CD4-positive, alpha-beta T cell (primary cell): ENCODE data around the gene AGPAT3. TPM values are rescaled to one million over a fixed set of nuclear protein-coding genes. Genes with fewer than 3 reads are reported as not detected.
A peak's percentile ranks its signal among the peaks of the same experiment; 100 is the strongest.

Experiments used
- ATAC-seq: fragments of 200-7000 bp; cut with Tn5 transposase; one replicate; pipeline ENCODE4 v1.10.0; 2022; ENCODE audit warnings: mild to moderate bottlenecking; ENCODE audit not compliant: poor library complexity
- CTCF ChIA-PET: fragments of 350-600 bp; sonication (Branson Sonifier 250); formaldehyde crosslinking; loops from one replicate; lab custom pipeline; 2021; ENCODE audit warnings: antibody characterized with exemption, inconsistent platforms; lab: Charles Lee
- POLR2A ChIA-PET: fragments of 350-600 bp; sonication (Branson Sonifier 250); formaldehyde crosslinking; loops from one replicate; lab custom pipeline; 2021; ENCODE audit warnings: antibody characterized with exemption, inconsistent platforms; lab: Charles Lee
- DNase-seq, 14 experiments: peaks; one replicate each; pipeline ENCODE4 v3.0.0-alpha.2; 2013 to 2020; ENCODE audit warnings: mixed read lengths in 2 of 14
- H3K27ac ChIP-seq, 2 donors: one replicate each; pipeline versions ENCODE4 v1.5.1 to v1.7.0; 2013; ENCODE audit warnings: low read length in 2 of 2, low read depth in 1 of 2, mild to moderate bottlenecking in 1 of 2
- H3K27me3 ChIP-seq, 2 experiments: 1 replicate in 1 of 2; 2 replicates in 1 of 2; pipeline versions ENCODE4 v1.6.1 to v1.7.0; 2013; ENCODE audit warnings: low read length in 2 of 2, control low read depth in 1 of 2, mild to moderate bottlenecking in 1 of 2, moderate library complexity in 1 of 2; ENCODE audit not compliant: insufficient read depth in 2 of 2, control insufficient read depth in 1 of 2
- H3K36me3 ChIP-seq: one replicate; pipeline ENCODE4 v1.6.1; 2013; ENCODE audit warnings: low read length, control low read depth; ENCODE audit not compliant: insufficient read depth
- H3K4me1 ChIP-seq: one replicate; pipeline ENCODE4 v1.6.1; 2013; ENCODE audit warnings: low read length, control low read depth; ENCODE audit not compliant: insufficient read depth
- H3K4me3 ChIP-seq: one replicate; pipeline ENCODE4 v1.5.1; 2013; ENCODE audit warnings: mild to moderate bottlenecking, low read length, moderate library complexity
- H3K9me3 ChIP-seq, 2 experiments: 1 replicate in 1 of 2; 2 replicates in 1 of 2; pipeline versions ENCODE4 v1.6.1 to v1.7.0; 2013; ENCODE audit warnings: low read length in 2 of 2, mild to moderate bottlenecking in 2 of 2, control low read depth in 1 of 2, moderate library complexity in 1 of 2; ENCODE audit not compliant: control insufficient read depth in 1 of 2, insufficient read depth in 1 of 2
- H3K27ac Mint-ChIP-seq: one replicate; pipeline ENCODE4 v1.8.0; 2020; ENCODE audit warnings: mixed read lengths
- H3K27me3 Mint-ChIP-seq: one replicate; pipeline ENCODE4 v1.8.0; 2021; ENCODE audit warnings: mixed read lengths
- H3K36me3 Mint-ChIP-seq: one replicate; pipeline ENCODE4 v1.8.0; 2021; ENCODE audit warnings: low read depth, mixed read lengths
- H3K4me1 Mint-ChIP-seq: one replicate; pipeline ENCODE4 v1.8.0; 2021; ENCODE audit warnings: low read depth, mixed read lengths
- H3K4me3 Mint-ChIP-seq: one replicate; pipeline ENCODE4 v1.8.0; 2020; ENCODE audit warnings: mild to moderate bottlenecking, mixed read lengths
- H3K9me3 Mint-ChIP-seq: one replicate; pipeline ENCODE4 v1.8.0; 2020; ENCODE audit warnings: mixed read lengths
- CTCF ChIP-seq: fragments of 200-600 bp; IDR thresholded peaks from one replicate; pipeline ENCODE4 v1.8.0; 2022; ENCODE audit warnings: antibody characterized with exemption, mild to moderate bottlenecking
- intact Hi-C, 2 experiments: fragments of 100-400 bp; cut with DNase I in 1 of 2; cut with micrococcal nuclease in 1 of 2; formaldehyde crosslinking; loops; one replicate each; pipeline versions ENCODE4 v1.15.1 to v1.9.0; 2023 to 2025; cut with DNase I, micrococcal nuclease
- total RNA-seq, 174 experiments: library from RNA in 2 of 174; stranded (reverse) in 2 of 174; gene quantifications; one replicate each; pipeline ENCODE4 v1.2.3 and lab custom pipeline; 2021 to 2026

The AGPAT3 gene
- total RNA-seq, 2 experiments from 2014 or later = 40.8 to 43.4 TPM

- CTCF ChIA-PET = no interaction called here
- Mint-ChIP-seq H3K4me1 (peaks cover 53% of the 10 kb centered on the region), H3K27me3 (no peaks in the 10 kb centered on the region), H3K4me3 (no peak overlapping the region), H3K36me3 (peaks cover 39% of the 10 kb centered on the region), H3K27ac (peak overlapping the region; percentile 13), H3K9me3 (peaks cover 6% of the 10 kb centered on the region)
- peaks cover 21% of the 10 kb centered on the region for H3K4me1 ChIP-seq
- DNase-seq (no peak), ATAC-seq (no peak)
- peaks cover 7% of the 10 kb centered on the region for H3K36me3 ChIP-seq
- H3K9me3 ChIP-seq = peaks cover 9 to 20% of the 10 kb centered on the region in 2 experiments
- H3K4me3 ChIP-seq = no peak overlapping the region
- no peak overlapping the region for H3K27ac ChIP-seq
- POLR2A ChIA-PET = no interaction called here
- intact Hi-C loops = no loop called here
- H3K27me3 ChIP-seq = no peaks in the 10 kb centered on the region
- TF ChIP-seq CTCF = no peak
These were observed 47.9 kb downstream of the AGPAT3 start for GRCh38 chr21:43912910-43913309.

- no peak for TF ChIP-seq CTCF
- DNase-seq (peak in 3 of 14 experiments; percentile 13 to 32 (median 27)), ATAC-seq (no peak)
- ChIA-PET CTCF (interaction anchor here (1.3 kb wide), 1 partner anchor 22 kb away, joined by 3 read pairs; no protein-coding TSS in a partner anchor), POLR2A (no interaction called here)
- no peaks in the 10 kb centered on the region for H3K27me3 ChIP-seq
- peak overlapping the region; percentile 36 for H3K4me3 Mint-ChIP-seq
- peaks cover 62% of the 10 kb centered on the region for H3K4me1 Mint-ChIP-seq
- H3K27ac ChIP-seq = no peak overlapping the region
- H3K36me3 Mint-ChIP-seq = peaks cover 33% of the 10 kb centered on the region
- peak overlapping the region; percentile 71 for H3K27ac Mint-ChIP-seq
- H3K9me3 ChIP-seq = peaks cover 9 to 20% of the 10 kb centered on the region in 2 experiments
- intact Hi-C loops = no loop called here
- no peaks in the 10 kb centered on the region for H3K36me3 ChIP-seq
- H3K9me3 Mint-ChIP-seq = peaks cover 6% of the 10 kb centered on the region
- H3K4me1 ChIP-seq = peaks cover 28% of the 10 kb centered on the region
- H3K4me3 ChIP-seq = no peak overlapping the region
- H3K27me3 Mint-ChIP-seq = no peaks in the 10 kb centered on the region
These were observed 48.9 kb downstream of the AGPAT3 start for GRCh38 chr21:43913928-43914327.

- Mint-ChIP-seq H3K4me1 (peaks cover 72% of the 10 kb centered on the region), H3K4me3 (peak overlapping the region; percentile 85)
These were observed 51.1 kb downstream of the AGPAT3 start for GRCh38 chr21:43916076-43916475.

More at GRCh38 chr21:43916076-43916475, 51.1 kb downstream of the AGPAT3 start:
- Histone ChIP-seq H3K4me1 (peaks cover 34% of the 10 kb centered on the region), H3K27ac (peak overlapping the region in 1 of 2 donors; percentile 87), H3K27me3 (no peaks in the 10 kb centered on the region), H3K36me3 (no peaks in the 10 kb centered on the region), H3K4me3 (no peak overlapping the region), H3K9me3 (peaks cover 9 to 20% of the 10 kb centered on the region in 2 experiments)
- Mint-ChIP-seq H3K9me3 (peaks cover 6% of the 10 kb centered on the region), H3K27me3 (no peaks in the 10 kb centered on the region), H3K27ac (peak overlapping the region; percentile 95), H3K36me3 (peaks cover 23% of the 10 kb centered on the region)
- intact Hi-C loops = loop anchor here (2.0 to 5.0 kb wide), 2 partner anchors 49 to 105 kb away; partner anchors contain the start of gene AGPAT3 (in 1 of the 2)
- CTCF ChIA-PET = no interaction called here
- DNase-seq (no peak), ATAC-seq (no peak)
- POLR2A ChIA-PET = no interaction called here
- TF ChIP-seq CTCF = no peak
